Stimulated activated CD4-positive, alpha-beta T cell treated with anti-CD3 and anti-CD28 coated beads, Interleukin-1b, Interleukin-23, amount 100 ng/mL, for 1 hour (primary cell): ENCODE data around the gene SLC66A2.
"Not testable (repeated sequence)": the region's sequence is repeated elsewhere in the genome, so short reads cannot be mapped to it uniquely, and the experiment has no call there.

Source experiments
- DNase-seq, 2 donors: peaks; one replicate each; pipeline ENCODE4 v3.0.0-alpha.2; 2020; ENCODE audit warnings: low read depth in 2 of 2

SLC66A2 gene

DNA sequence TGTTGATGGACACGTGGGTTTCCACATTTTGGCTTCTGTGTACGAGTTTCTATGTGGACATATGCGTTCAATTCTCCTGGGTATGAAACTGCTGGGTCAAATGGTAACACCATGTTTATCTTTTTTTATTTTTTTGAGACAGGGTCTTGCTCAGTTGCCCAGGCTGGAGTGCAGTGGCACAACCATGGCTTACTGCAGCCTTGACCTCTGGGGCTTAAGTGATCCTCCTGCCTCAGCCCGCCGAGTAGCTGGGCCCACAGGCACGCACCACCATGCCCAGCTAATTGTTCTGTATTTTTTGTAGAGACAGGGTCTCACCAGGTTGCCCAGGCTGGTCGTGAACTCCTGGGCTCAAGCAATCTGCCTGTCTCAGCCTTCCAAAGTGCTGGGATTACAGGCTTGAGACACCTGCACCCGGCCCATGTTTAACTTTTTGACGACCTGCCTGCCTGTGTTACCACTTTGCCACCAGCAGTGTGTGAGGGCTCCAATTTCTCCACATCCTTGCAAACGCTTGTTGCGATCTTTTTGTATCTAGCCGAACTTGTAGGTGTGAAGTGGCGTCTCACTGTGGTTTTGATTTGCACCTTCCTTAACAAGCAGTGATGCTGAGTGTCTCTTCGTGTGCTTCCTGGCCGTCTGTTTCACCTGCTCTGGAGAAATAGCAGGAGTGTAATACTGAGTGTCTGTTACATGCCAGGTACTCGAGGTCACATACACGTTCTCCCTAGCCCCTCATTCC lies 19.9 kb upstream of the SLC66A2 start:
- no peak for DNase-seq

DNA sequence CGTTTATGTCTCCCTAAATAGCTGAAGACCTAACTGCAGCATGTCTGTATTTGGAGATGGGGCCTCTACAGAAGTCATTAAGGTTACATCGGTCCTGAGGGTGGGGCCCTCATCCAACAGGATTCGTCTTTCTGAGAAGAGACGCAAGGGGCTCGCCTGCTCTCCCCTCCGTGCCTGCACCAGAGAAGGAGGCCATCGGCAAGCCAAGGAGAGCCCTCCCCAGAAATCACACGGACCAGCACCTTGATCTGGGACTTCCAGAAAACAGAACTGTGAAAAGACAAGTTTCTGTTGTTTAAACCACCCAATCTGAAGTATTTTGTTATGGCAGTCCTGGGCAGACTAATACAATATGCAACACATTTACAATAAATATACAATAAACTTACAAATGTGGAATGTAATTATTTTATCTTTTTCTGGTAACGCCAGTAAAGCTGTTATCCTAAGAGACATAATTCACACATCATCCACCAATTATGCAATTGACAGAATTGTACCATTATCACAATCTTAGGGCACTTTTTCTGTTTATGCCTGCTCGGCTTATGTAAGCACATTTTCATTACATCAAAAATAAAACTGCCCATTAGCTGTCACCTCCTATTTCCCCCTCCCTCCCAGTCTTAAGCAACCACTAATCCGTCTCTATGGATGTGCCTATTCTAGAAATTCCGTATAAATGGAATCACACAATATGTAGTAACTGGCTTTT lies 19.1 kb upstream of the SLC66A2 start:
- no peak for DNase-seq

DNA sequence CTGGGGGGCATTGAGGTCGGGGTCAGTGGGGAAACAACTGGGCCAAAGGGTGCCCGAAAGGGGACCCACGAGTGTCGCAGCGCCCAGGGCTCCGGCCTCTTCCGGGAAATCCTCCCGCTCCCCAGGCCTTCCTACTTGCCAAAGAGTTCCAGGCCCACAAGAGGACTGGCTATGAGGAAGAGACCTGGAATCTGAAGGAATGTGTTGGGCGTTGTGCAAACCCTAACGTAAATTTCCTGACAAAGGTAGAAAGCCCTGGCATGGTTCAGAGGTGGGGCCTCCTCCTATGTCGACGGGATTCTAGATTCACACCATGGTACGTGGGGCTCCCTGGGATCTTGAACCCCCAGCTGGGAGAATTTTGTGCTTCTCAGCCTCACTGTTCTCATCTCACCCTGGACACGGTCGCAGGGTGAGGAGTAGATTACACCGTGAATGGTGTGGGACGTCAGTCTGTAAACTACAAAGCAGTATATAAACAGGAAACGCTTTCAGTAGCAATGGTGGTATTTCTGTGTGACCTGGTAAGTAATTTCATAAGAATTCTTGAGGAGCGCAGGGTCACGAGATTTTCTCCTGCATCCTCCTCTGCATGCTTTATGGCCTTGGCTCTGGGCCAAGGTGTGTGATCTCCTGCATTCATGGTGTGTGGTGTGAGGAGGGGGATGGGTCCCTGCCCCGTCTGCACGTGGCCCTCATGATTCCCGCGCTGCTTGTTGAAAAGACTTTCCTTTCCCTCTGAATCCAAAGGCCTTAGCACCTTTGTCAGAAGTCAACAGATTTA lies 13.9 kb upstream of the SLC66A2 start:
- no peak for DNase-seq

DNA sequence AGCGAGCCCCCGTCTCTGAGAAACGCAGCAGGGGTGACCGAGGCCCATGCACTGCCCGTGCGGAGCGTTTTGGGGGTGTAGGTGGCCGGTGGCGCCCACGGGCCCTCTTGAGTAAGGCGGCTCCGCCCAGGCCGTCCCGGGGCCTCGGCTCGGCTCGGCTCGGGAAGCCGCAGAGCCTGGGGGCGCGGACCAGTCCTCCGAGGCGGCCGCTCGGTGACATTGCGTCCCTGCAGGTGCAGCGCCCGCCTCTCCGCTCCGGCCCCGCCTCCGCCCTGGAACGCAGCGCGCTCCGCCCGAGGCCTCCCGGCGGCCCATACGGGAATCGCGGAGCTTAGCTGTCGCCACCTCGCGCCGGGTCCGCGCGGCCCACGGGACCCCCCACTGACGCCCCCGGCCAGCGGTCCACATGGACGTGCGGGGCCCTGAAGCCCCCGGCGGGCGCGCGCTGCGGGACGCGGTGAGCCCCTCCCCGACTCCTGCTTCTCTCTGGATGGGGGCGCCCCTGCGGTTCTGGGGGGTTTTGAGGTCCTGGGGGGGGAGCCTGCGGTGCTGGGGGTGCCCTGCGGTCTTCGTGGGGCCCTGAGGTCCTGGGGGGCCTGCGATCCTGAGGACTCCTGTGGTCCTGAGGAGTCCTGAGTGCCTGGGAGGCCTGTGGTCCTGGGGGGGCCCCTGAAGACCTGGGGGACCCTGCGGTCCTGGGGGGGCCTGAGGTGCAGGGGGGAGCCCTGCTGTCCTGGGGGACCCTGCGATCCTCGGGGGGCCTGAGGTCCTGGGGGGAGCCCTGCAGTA lies 13.1 kb upstream of the SLC66A2 start, which contains the start of gene HSBP1L1:
Gene HSBP1L1 (plus strand): TSS at position 314 of the 789 bp plus-strand sequence. CDS start 93 bp downstream, at position 407.
- DNase-seq = no peak

DNA sequence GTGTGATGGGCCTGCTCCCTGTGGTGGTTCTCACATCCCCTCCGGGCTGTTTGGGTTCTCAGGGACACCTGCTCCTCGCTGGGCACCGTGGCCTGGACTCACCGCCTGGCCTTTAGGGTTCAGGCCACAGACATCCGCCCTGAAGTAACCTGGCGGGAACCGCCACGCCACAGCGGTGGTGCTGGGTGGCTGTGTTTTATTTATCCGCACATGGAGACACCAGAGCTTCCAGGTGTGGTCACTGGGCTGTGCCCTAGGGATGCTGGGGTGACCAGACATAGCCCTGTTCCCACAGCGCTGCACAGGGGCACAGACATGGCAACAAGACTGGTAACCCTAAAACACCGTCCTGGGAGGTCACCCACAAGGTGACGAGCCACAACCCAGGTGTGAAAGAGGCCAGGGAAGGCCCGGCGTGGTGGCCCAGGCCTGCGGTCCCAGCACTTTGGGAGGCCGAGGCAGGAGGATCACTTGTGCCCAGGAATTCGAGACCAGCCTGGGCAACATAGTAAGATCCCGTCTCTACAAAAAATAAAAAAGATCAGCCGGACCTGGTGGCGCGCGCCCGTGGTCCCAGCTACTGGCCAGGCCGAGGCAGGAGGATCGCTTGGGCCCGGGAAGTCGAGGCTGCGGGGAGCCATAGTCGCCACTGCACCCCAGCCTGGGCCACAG lies 12.3 kb upstream of the SLC66A2 start:
- DNase-seq = no peak

DNA sequence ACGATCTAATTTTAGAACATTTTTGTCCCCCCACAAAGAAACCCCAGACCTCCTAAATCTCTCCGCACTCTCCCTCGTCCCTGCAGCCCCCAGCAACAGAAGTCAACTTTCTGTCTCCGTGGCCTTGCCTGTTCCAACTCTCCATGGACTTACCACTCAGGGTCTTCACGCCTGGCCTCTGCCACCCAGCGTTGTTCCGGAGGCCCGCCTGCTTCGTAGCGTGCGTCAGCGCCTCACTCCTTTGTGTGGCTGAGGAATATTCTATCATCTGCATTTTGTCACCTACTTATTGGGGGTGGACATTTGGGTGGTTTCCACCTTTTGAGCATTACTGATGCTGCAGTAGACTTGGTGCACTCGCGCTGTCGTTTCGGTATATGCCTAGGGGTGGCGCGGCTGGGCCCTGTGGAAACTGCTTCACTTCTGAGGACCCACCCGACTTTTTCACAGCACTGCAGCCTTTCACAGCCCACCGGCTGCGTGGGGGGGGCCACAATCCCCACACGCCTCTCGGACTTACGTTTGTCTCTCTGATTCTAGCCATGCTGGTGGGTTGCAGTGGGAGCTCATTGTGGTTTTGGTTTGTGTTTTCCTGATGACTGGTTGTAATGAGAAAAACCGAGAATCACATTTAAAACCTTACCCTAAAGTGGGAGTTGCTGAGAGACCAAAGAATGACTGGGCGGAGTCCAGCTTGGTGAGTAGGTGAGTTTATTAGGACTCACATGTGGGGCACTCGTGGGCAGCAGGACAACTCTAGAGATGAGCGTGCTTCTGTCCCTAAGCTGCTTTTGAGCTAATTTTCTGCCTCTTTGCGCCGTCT lies 11.6 kb upstream of the SLC66A2 start:
- DNase-seq = no peak

DNA sequence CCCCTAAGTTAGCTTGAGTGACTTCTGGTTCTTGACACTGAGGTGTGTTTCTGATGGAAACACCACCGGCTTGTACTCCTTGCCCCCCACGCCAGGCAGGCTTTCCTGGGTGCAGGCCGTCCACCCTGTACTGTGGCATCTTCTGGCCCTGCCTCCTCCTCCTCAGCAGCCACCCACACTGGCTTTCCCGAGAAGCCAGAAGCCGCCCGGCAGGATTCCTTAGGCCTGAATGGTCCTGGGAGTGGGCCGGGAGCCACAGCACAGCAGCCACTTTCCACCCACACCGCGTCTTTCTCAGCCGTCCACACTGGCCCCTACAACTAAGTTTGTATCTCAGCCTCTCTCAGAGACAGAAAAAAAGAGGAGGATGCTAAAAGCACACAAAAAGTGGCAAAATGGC lies 10.9 kb upstream of the SLC66A2 start:
- no peak for DNase-seq

DNA sequence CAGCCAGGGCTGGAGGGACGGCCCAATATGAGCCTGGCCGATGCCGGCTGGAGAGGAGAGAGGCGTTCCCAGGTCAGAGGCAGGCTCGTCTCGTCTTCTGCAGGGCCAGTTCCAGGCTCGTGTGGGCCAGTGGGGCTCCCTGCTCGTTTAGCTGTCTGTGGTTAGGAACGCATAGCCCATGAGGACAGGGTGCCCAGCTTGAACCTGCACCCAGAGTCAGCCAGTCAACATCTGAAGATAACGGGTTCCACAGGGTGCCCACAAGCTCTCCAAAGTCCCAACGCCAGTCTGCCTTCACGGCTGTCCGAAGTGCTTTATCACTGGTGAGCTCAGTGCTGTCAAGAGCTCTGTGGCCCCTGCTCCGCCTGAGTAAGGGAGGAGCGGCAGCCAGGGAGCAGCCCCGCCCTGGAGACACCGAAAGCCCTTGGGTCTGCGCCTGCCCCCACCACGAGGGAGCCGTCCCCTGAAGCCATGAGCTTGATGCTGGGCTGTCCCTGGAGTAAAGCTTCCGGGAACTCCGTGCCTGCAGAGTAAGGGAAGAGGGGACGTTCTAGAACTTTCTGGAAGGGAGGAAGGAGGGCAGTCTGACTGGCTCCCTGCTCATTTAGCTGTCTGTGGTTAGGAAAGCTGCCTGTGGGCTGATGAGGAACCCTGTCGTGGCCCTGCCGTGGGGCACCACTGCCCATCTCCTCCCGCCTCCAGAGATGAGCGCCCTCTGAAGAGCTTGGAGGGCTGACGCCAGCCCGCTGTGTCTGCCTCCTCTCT lies 10.3 kb upstream of the SLC66A2 start:
- no peak for DNase-seq

DNA sequence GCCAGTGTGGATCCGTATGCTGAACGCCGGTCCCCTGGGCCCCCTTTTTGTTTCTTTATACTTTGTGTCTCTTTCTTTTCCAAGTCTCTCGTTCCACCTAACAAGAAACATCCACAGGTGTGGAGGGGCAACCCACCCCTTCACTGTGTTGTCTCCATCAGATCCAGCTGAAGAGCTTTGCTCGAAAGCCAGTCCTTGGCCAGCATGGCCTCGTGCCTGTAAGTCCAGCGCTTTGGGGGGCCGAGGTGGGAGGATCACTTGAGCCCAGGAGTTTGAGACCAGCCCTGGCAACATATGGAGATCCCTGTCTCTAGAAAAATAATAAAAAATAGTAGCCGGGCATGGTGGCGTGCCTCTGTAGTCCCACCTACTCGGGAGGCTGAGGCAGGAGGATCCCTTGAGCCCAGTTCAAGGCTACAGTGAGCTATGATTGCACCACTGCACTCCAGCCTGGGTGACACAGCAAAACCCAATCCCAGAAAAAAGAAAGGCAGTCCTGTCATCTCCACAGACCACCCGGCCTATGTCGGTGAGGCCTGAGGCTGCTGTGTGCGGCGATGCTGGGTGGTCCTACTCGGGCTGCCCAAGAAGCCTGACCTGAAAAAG lies 9.6 kb upstream of the SLC66A2 start:
- DNase-seq = no peak

DNA sequence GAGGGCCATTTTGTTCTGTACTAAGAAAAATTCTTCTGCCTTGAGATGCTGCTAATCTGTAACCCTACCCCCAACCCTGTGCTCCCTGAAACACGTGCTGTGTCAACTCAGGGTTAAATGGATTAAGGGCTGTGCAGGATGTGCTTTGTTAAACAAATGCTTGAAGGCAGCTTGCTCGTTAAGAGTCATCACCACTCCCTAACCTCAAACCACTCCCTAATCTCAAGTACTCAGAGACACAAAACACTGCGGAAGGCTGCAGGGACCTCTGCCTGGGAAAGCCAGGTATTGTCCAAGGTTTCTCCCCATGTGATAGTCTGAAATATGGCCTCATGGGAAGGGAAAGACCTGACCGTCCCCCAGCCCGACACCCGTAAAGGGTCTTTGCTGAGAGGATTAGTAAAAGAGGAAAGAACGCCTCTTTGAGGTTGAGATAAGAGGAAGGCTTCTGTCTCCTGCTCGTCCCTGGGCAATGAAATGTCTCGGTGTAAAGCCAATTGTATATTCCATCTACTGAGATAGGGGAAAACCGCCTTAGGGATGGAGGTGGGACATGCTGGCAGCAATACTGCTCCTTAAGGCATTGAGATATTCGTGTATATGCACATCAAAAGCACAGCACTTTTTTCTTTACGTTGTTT lies 8.8 kb upstream of the SLC66A2 start:
- not testable (repeated sequence) for DNase-seq

DNA sequence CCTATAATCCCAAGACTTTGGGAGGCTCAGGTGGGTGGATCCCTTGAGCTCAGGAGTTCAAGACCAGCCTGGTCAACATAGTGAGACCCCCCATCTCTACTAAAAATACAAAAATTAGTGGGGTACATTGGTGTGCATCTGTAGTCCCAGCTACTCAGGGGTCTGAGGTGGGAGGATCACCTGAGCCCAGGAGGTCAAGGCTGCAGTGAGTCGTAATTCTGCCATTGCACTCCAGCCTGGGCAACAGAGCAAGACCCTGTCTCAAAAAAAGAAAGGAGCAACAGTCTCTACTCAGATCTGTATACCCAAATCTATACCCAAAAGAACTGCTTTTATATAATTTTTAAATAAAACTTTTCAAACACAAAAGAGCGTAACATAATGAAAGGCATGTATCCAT lies 7.5 kb upstream of the SLC66A2 start:
- no peak for DNase-seq

DNA sequence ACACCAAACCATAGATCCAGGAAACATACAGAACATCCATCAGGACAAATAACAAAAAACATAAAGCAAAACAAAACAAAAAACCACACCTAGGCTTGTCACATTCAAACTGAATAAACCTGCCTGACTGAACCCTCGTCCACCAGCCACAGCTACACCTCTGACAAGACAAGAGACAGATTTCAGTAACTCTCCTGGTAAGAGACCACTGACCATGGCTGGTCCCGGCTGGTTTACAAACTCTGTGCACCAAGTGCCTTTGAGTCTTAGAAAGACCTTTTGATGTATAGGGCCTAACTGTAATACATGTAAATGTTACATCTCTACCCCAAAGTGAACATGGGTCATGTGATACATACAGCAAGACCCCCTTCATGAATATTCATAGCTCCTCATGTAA lies 4.8 kb upstream of the SLC66A2 start:
- no peak for DNase-seq

DNA sequence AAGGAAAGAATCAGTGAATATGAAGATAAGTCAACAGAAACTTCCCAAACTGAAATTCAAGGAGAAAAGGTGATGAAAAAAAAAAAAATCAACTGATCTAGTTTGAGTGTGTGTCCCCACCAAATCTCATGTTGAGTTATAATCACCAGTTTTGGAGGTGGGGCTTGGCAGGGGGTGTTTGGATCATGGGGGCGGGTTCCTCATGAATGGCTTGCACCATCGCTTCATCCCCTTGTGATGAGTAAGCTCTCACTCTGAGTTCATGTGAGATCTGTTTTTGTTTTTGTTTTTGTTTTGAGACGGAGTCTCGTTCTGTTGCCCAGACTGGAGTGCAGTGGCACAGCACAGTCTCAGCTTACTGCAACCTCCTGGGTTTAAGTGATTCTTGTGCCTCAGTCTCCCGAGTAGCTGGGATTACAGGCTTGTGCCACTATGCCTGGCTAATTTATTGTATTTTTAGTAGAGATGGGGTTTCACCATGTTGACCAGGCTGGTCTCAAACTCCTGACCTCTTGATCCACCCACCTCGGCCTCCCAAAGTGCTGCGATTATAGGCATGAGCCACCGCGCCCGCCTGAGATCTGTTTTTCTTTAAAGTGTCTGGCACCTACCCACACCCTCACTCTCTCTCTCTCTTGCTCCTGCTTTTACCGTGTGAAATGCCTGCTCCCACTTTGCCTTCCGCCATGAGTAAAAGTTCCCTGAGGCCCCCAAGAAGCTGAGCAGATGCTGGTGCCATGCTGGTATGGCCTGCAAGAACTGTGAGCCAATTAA lies 4.0 kb upstream of the SLC66A2 start:
- no peak for DNase-seq

DNA sequence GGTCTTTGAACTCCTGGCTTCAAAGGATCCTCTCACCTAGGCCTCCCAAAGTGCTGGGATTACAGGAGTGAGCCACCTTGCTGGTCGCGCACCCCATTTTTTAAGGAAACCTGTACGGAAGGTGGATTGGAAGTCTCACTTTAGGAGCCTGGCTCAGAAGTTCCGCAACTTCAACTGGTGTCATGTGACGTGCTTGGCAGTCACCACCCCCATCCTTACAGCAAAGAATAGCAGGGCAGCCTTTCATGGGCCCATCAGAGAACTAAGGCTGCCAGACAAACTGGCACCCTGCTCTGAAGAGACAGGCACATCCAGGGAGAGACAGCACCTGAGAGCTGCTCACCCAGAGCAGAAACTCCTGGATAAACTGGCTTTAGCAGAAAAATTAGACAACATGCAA lies 3.3 kb upstream of the SLC66A2 start:
- DNase-seq = no peak

DNA sequence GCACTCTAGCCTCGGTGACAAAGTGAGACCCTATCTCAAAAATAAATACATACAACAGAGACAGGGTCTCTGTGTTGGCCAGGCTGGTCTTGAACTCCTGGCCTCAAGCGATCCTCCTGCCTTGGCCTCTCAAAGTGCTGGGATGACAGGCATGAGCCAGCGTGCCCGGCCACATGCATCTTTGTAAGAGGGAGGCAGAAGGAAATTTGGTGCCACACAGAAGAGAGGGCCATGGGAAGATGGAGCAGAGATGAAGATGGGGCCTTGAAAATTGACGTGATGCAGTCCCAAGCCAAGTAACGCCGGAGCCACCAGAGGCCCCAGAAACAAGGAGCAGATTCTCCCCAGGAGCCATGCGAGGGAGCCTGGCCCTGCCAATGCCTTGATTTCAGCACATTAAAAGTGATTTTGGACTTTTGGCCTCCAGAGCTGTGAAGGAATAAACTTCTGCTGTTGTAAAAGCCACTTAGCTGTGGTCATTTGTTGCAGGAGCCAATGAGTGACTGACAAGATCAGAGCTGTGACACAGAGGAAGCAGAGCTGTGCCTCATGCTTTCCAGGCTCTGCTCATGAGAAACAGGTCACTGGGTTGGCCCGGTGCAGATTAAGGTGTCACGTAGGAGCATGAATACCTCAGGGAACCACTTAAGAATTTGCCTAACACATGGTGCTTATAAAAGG lies 2.7 kb upstream of the SLC66A2 start:
- DNase-seq = no peak

DNA sequence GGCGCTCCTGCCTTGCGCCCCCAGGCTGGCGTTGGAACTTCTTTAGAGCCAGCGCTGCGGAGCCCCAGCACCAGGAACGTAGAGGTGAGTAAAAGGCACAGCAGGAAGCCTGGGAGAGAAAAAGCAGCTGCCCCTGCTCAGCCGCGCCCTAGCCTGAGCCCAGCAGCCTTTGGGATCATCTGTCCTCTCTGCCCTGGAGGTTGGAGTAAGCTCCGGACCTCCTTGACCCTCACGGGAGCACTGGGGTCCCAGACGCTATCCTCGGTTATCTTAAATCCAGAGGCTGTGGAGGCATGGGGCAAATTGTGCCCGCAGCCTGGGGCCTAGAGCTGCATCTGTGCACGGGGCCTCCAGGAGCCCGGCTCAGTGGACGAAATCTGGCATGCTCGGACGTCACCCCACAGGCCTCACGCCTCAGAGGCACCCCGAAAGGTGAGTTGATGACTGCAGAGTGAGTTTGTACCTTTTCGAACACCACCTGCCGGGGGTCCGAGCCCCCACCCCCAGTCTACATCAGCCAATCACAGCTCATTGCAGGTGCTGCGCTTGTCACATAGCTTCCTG lies 1.6 kb upstream of the SLC66A2 start:
- DNase-seq = no peak

DNA sequence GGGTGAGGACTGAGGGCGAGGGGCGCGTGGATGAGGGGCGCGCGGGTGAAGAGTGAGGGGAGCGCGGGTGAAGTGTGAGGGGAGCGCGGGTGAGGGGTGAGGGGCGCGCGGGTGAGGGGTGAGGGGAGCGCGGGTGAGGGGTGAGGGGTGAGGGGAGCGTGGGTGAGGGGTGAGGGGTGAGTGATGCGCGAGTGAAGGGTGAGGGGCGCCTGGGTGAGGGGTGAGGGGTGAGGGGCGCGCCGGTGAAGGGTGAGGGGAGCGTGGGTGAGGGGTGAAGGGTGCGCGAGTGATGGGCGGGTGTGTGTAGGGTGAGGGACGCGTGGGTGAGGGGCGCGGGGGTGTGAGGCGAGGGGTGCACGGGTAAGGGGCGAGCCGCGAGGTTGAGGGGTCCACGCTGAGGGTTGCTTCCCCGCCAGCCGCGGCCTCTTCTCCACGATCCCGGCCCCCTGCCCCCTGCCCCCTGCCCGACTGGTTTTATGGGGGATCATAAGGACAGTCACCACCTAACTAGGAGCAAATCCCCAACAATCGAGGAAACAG lies 1.1 kb upstream of the SLC66A2 start:
- DNase-seq = no peak
